NCI-H69 (cell line): ENCODE results near the gene OR2B3.
"Not testable (repeated sequence)": the region's sequence is repeated elsewhere in the genome, so short reads cannot be mapped to it uniquely, and the experiment has no call there.

Experiments
- DNase-seq: peaks from one replicate; lab custom pipeline; 2025; lab: John Stamatoyannopoulos, UW

OR2B3 gene

GRCh38 chr6:29087213-29087612, at the start of gene OR2B3:
Gene OR2B3 (minus strand): TSS chr6:29087313. CDS start chr6:29087248, 65 bp downstream.
- DNase-seq: no peak

- no peak for DNase-seq
Observed at GRCh38 chr6:29131691-29132090, 44.6 kb upstream of the OR2B3 start.

DNA sequence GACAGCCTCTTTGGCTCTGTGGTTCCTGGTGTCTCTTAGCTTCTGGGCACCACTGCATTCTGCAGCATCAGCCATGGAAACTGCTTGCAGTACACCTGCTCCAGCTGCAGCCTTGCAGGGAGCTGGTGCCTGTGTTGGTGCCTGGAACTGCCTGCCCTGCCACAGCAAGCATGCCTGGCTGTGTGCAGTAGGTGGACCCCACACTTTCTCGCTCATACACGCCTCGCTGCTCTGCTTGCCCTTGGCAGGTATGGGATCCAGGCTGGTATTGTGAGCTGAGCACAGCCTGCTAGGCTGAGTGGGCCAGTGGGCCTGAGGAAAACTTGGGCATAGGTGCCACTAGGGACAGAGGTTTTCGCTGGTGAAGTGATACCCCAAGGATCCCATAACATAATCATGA, 43.5 kb upstream of the OR2B3 start:
- no peak for DNase-seq

DNA sequence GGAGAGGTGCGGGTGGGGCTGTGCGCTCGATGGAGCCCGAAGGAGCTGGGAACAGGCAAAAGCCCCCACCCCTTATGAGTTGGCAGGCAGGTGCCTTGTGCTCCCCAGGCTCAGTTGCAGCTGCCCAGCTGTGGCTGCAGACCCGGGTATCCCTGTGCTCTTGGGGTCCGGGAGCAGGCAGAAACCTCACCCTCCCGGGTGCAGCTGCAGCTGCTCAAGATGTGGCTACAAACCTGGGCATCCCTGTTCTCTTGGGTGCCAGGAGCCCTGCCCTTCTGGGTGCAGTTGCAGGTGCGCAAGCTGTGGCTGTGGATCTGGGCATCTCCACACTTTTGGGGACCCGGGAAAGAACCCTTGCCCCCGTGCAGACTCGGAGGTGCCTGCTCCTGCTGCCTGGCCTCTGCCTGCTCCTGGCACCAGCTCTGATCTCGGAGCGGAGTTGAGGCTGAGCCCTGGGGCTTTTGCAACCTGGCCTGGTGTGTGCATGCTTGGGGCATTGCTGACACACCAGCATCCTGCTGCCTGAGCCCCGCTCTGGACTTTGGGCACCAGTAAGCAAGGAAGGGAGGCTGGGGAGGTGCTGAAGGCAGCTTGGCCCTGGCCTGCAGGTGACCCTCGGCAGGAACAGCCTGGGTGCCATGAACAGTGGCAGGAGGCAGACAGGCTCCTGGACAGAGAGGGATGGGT, 42.4 kb upstream of the OR2B3 start:
- DNase-seq: no peak

- DNase-seq: not testable (repeated sequence)
Observed at GRCh38 chr6:29114964-29115363, 27.9 kb upstream of the OR2B3 start.

DNA sequence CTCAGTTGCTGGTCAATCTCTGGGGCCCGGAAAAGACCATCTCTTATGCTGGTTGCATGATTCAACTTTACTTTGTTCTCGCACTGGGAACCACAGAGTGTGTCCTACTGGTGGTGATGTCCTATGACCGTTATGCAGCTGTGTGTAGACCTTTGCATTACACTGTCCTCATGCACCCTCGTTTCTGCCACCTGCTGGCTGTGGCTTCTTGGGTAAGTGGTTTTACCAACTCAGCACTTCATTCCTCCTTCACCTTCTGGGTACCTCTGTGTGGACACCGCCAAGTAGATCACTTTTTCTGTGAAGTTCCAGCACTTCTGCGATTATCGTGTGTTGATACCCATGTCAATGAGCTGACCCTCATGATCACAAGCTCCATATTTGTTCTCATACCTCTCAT, 25.0 kb upstream of the OR2B3 start:
- no peak for DNase-seq

GRCh38 chr6:29107758-29108157, 20.6 kb upstream of the OR2B3 start, which contains the start of gene OR2J3:
Gene OR2J3 (plus strand): TSS chr6:29108058. CDS start chr6:29111891, 3,833 bp downstream.
- no peak for DNase-seq

DNA sequence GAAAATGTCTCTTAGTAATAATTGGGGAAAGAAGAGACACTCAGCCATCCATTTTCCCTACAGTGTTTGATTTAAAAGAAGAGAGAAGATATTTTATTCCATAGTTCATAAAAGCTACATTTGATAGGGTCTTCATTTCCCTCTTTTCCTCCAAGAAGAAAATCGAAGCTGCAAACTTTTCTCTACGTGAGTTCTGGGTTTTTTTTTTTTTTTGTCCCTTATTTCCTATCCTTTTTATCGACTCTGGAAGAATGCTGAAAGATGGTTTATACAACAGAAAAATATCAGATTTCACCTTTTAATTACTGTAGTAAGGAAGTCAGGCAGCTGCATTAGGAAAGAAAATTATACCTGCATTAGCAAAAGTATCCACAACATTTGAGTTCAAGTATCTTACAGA, 12.1 kb upstream of the OR2B3 start, which contains the start of gene OR2J1:
Gene OR2J1, plus strand, starts transcription at position 301 of the 400 bp plus-strand sequence. CDS start 1,453 bp downstream, outside the sequence.
- DNase-seq: no peak

DNA sequence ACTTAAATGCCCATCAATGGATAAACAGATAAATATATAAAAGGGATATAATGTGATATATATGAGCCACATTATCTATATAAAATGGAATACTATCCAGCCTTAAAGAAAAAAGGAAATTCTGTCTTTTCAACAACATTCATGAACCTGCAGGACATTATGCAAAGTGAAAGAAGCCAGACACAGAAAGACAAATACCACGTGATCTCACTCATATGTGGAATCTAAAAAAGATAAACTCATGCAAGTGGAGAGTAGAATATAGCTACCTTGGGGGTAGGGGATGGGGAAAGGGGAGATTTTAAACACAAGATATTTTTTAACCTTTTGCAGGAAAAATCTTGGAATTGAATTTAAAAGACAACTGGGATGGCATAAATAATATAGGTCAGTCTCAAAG, 10.7 kb upstream of the OR2B3 start:
- no peak for DNase-seq

GRCh38 chr6:29092957-29093356, 5.8 kb upstream of the OR2B3 start:
- no peak for DNase-seq

- DNase-seq: no peak
Observed at GRCh38 chr6:29082457-29082856, 4.7 kb downstream of the OR2B3 start.

DNA sequence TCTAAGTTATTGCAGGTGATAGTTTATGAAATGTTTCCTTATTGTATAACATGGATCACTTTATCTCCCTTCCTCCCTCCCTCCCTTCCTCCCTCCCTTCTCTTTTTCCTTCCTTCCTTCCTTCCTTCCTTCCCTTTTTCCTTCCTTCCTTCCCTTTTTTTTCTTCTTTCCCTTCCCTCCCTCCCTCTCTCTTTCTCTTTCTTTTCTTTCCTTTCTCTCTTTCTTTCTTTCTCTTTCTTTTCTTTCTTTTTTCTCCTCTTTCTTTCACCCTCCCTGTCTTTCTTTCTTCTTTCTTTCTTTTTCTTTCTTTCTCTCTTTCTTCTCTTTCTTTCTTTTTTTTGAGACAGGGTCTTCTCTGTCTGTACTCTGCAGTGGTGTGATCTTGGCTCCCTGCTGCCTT, 5.8 kb downstream of the OR2B3 start:
- no peak for DNase-seq

DNA sequence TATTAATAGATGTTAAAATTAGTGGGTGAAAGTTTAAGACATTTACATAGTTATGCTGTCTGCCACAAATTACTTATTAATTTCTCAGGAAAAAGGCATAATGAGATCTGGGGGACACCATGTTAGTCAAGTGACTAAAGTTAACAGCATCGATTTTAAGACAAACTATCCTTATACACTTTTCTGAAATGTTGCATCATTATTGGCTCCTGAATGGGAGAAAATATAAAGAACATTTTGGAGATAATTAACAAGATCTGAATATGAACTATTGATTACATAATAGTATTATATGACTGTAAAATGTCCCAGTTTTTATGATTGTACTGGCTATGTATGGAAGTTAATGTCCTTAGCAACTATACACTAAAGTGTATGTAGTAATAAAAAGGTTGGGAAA, 7.9 kb downstream of the OR2B3 start:
- no peak for DNase-seq

- DNase-seq: peak; percentile 21
Observed at GRCh38 chr6:29071831-29072723, 15.0 kb downstream of the OR2B3 start.

DNA sequence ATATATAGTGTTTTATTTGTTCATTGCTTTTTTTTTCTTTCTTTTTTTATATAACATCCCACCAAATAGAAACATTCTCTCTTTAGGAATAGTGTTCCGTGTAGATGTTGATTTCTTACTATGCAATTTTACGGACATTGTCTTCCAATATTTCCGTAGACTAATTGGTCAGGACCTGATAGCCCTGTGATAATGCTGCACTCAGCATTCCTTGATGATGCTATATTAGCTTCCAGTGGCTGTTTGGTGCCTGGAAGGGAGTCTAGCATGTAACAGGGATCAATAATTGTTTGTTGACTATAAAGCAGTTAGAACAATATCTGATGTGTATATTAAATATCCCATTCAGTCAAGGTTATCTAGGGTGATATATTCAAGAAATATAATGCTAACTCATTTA, 35.4 kb downstream of the OR2B3 start:
- no peak for DNase-seq

GRCh38 chr6:29045075-29045474, 42.0 kb downstream of the OR2B3 start, which contains the start of gene OR2W1:
Gene OR2W1 (minus strand): TSS chr6:29045175. CDS start chr6:29045175, 0 bp downstream.
- no peak for DNase-seq
